Measurements from ENCODE around the gene AMACR.
"Not testable (repeated sequence)": the region's sequence is repeated elsewhere in the genome, so short reads cannot be mapped to it uniquely, and the experiment has no call there.

The AMACR gene

GRCh38 chr5:33980030-33980429, 27.8 kb downstream of the AMACR start:
- H3K4me3 ChIP-seq (ENCODE audit: low read depth, low read length) = no peak overlapping the region
- no peak for DNase-seq (ENCODE audit: low read depth)

GRCh38 chr5:33978306-33978705, 29.5 kb downstream of the AMACR start:
- DNase-seq (ENCODE audit: low read depth) = no peak

GRCh38 chr5:33976307-33976706, 31.5 kb downstream of the AMACR start:
- DNase-seq (ENCODE audit: low read depth) = no peak

More at GRCh38 chr5:33978306-33978705, 29.5 kb downstream of the AMACR start:
- H3K4me3 ChIP-seq (ENCODE audit: low read depth, low read length) = no peak overlapping the region

GRCh38 chr5:33975852-33976251, 32.0 kb downstream of the AMACR start:
- no peak for DNase-seq (ENCODE audit: low read depth)
- no peak overlapping the region for H3K4me3 ChIP-seq (ENCODE audit: low read depth, low read length)

More at GRCh38 chr5:33976307-33976706, 31.5 kb downstream of the AMACR start:
- H3K4me3 ChIP-seq (ENCODE audit: low read depth, low read length) = no peak overlapping the region

GRCh38 chr5:33973271-33973670, 34.6 kb downstream of the AMACR start:
- H3K4me3 ChIP-seq (ENCODE audit: low read depth, low read length) = no peak overlapping the region
- no peak for DNase-seq (ENCODE audit: low read depth)

GRCh38 chr5:33969572-33970452, 38.0 kb downstream of the AMACR start:
- peak; percentile 42 for DNase-seq (ENCODE audit: low read depth)
- no peak overlapping the region for H3K4me3 ChIP-seq (ENCODE audit: low read depth, low read length)

- H3K4me3 ChIP-seq (ENCODE audit: low read depth, low read length) = no peak overlapping the region
- no peak for DNase-seq (ENCODE audit: low read depth)
Measured at GRCh38 chr5:33968211-33969005, 39.4 kb downstream of the AMACR start.

- H3K4me3 ChIP-seq (ENCODE audit: low read depth, low read length) = no peak overlapping the region
- no peak for DNase-seq (ENCODE audit: low read depth)
Measured at GRCh38 chr5:33966805-33967204, 41.0 kb downstream of the AMACR start.

GRCh38 chr5:33964132-33964700, 43.6 kb downstream of the AMACR start:
- no peak overlapping the region for H3K4me3 ChIP-seq (ENCODE audit: low read depth, low read length)
- no peak for DNase-seq (ENCODE audit: low read depth)

GRCh38 chr5:33958176-33958575, 49.7 kb downstream of the AMACR start:
- no peak overlapping the region for H3K4me3 ChIP-seq (ENCODE audit: low read depth, low read length)
- no peak for DNase-seq (ENCODE audit: low read depth)

- H3K4me3 ChIP-seq (ENCODE audit: low read depth, low read length) = no peak overlapping the region
- no peak for DNase-seq (ENCODE audit: low read depth)
Measured at GRCh38 chr5:33957577-33958150, 50.2 kb downstream of the AMACR start.

GRCh38 chr5:33952175-33952574, 55.7 kb downstream of the AMACR start:
- not testable (repeated sequence) for H3K4me3 ChIP-seq (ENCODE audit: low read depth, low read length); DNase-seq (ENCODE audit: low read depth)

GRCh38 chr5:33944543-33945132, 63.2 kb downstream of the AMACR start:
- H3K4me3 ChIP-seq (ENCODE audit: low read depth, low read length) = no peak overlapping the region
- no peak for DNase-seq (ENCODE audit: low read depth)

GRCh38 chr5:33941090-33941489, 66.8 kb downstream of the AMACR start:
- no peak for DNase-seq (ENCODE audit: low read depth)
- H3K4me3 ChIP-seq (ENCODE audit: low read depth, low read length) = no peak overlapping the region

- no peak overlapping the region for H3K4me3 ChIP-seq (ENCODE audit: low read depth, low read length)
Measured at GRCh38 chr5:33939556-33940262, 68.1 kb downstream of the AMACR start.

GRCh38 chr5:33938881-33939280, 69.0 kb downstream of the AMACR start:
- H3K4me3 ChIP-seq (ENCODE audit: low read depth, low read length) = no peak overlapping the region
- DNase-seq (ENCODE audit: low read depth) = no peak

More at GRCh38 chr5:33939556-33940262, 68.1 kb downstream of the AMACR start:
- DNase-seq (ENCODE audit: low read depth) = peak; percentile 40

GRCh38 chr5:33938507-33938796, 69.4 kb downstream of the AMACR start:
- no peak for DNase-seq (ENCODE audit: low read depth)
- H3K4me3 ChIP-seq (ENCODE audit: low read depth, low read length) = no peak overlapping the region

GRCh38 chr5:33937707-33938506, 69.9 kb downstream of the AMACR start:
- DNase-seq (ENCODE audit: low read depth) = no peak
- no peak overlapping the region for H3K4me3 ChIP-seq (ENCODE audit: low read depth, low read length)
